Sigmoid colon (tissue), 7 donors: ENCODE results near the gene CCL19. TPM values are rescaled to one million over a fixed set of nuclear protein-coding genes. Genes with fewer than 3 reads are reported as not detected.

ENCODE experiments used
- DNase-seq: peaks from one replicate; pipeline ENCODE4 v3.0.0-alpha.2; 2019
- H3K27ac ChIP-seq, 4 donors: fragments of 200-600 bp; sonication (generic); one replicate each; pipeline ENCODE4 v1.5.1; 2016 to 2019; ENCODE audit warnings: mild to moderate bottlenecking in 1 of 4
- H3K27me3 ChIP-seq, 3 donors: fragments of 200-600 bp; sonication (generic); one replicate each; pipeline ENCODE4 v1.5.1; 2019; ENCODE audit warnings: mild to moderate bottlenecking in 1 of 3
- H3K36me3 ChIP-seq, 4 donors: fragments of 200-600 bp; sonication (generic); one replicate each; pipeline ENCODE4 v1.5.1; 2016 to 2019
- H3K4me1 ChIP-seq, 4 donors: fragments of 200-600 bp; sonication (generic); one replicate each; pipeline ENCODE4 v1.5.1; 2017 to 2019
- H3K4me3 ChIP-seq, 4 donors: fragments of 200-600 bp; sonication (generic); one replicate each; pipeline ENCODE4 v1.5.1; 2017 to 2019; ENCODE audit warnings: mild to moderate bottlenecking in 2 of 4, moderate library complexity in 1 of 4
- H3K9me3 ChIP-seq, 4 donors: fragments of 200-600 bp in 3 of 4; sonication (generic) in 3 of 4; one replicate each; pipeline versions ENCODE4 v1.5.1 to v1.6.1; 2013 to 2019
- EP300 ChIP-seq, 4 donors: sonication (generic); formaldehyde crosslinking; IDR thresholded peaks; one replicate each; pipeline ENCODE4 v1.6.1; 2017; ENCODE audit warnings: antibody characterized with exemption in 4 of 4
- POLR2A ChIP-seq, 2 donors: fragments of 450-650 bp; IDR thresholded peaks; one replicate each; pipeline ENCODE4 v1.6.1; 2016; ENCODE audit warnings: antibody characterized with exemption in 2 of 2, mild to moderate bottlenecking in 2 of 2, moderate library complexity in 2 of 2
- POLR2AphosphoS5 ChIP-seq, 4 donors: sonication (generic); formaldehyde crosslinking; IDR thresholded peaks; one replicate each; pipeline ENCODE4 v1.6.1; 2017; ENCODE audit warnings: antibody characterized with exemption in 4 of 4
- WGBS, 2 donors: extraction: QIAGEN DNeasy Blood & Tissue Kit; methylation state at CpG; one replicate each; pipeline ENCODE4 v1.1.7; 2013; 5-methylcytosine and 5-hydroxymethylcytosine counted together
- intact Hi-C: fragments of 100-400 bp; cut with DNase I; formaldehyde crosslinking; loops from one replicate; pipeline ENCODE4 v1.15.1; 2023
- polyA plus RNA-seq, 3 donors: library from polyadenylated mRNA; stranded (reverse); fragments of 200-250 nt; gene quantifications; one replicate each; pipeline ENCODE4 v1.2.3, GENCODE V29; 2013
- total RNA-seq, 4 donors: library from RNA; depleted of rRNA; stranded (reverse); fragments of >200 nt; gene quantifications; one replicate each; pipeline ENCODE4 v1.1.0, GENCODE V29; 2016
- TF ChIP-seq, protein P1 (sequence below), 4 experiments: fragments of 450-650 bp in 3 of 4; fragments of 200-600 bp in 1 of 4; IDR thresholded peaks; one replicate each; pipeline ENCODE4 v1.5.1; 2016 to 2019; ENCODE audit warnings: antibody characterized with exemption in 4 of 4, mild to moderate bottlenecking in 3 of 4, moderate library complexity in 2 of 4
- donor health status: healthy with polysubstance abuse.
- donor health status: Bipolar disorder and iron deficiency.
- donor health status: healthy.

Gene CCL19
- total and polyA plus RNA-seq, 7 donors = 1.8 to 415 (median 3.8) TPM; not detected in 3

DNA sequence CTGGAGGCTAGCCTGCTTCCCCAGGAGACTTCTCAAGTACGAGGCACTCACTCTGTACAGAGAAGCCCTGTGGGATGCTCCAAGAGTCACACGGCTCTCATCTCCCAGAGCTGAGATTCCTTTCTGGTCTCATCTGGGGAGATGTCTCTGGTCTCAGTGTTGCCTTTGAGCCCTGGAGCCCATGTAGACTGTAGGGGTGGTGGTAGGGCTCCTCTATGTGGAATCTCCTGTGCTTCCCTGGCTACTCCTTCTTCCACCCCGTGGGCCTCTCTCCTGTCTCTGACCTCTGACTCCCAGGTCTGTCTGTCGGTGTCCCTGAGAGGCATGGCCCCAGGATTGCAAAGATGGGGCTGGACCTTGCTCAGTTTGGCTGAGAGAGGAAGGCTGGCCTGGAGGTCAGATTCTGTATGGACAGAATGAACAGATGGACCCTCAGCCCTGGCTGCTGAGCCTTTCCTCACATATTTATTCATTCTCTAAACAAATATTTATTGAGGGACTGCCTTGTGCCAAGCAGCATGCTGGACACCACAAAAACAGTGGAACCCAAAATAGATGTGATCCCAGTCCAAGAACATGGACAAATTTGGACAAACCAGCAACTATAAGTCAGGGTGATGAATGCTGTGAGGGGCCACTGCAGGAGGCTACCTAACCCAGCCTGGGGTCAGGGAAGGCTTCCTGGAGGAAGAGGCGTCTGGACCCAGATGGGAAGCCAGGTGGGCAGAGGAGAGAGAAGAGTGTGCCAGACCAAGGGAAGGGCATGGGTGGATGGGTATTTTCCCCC lies 2.6 kb downstream of the CCL19 start:
- DNase-seq = peak; percentile 42
- intact Hi-C loops = no loop called here

DNA sequence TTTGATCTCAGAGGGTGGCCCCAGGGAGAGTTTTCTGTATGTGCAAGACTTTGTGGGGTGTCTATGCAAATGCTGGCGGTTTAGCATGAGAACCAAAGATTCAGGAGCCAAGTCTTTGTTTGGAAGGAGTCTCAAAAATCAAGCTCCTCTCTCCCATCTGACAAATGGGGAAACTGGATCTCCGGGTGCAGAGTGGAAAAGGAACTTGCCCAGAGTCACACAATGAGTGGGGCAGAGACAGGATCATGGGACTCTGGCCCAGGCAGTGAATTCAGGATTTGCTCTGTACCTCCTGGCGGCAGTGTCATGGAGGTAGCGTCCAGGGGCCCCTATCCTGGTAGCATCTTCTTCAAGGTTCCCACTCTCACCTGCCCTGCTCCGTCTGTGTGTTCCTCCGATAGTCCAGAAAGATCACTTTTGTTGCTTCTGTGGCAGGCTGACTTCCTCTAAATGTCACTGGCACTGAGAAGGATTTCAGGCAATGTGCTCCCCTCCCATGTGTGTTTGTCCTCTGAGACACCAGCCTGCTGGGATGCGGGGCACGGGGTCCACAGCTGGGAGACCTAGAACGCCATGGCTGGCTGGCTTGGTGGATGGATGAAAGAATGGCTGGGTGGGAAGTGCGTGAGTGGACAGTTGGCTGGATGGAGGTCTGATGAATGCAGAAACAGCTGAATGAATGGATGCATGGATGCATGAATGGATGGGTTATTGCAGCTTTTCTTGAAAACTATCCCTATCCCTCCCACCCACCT lies 3.6 kb downstream of the CCL19 start:
- Histone ChIP-seq H3K36me3 (no peaks in the 10 kb centered on the region), H3K9me3 (no peaks in the 10 kb centered on the region), H3K27ac (no peak overlapping the region), H3K27me3 (no peaks in the 10 kb centered on the region), H3K4me1 (no peaks in the 10 kb centered on the region), H3K4me3 (no peak overlapping the region)
- WGBS, 2 donors = 84 to 90% methylated on average over 10 of the region's 10 CpGs
- peak; percentile 37 for DNase-seq
- TF ChIP-seq, protein P1, sequence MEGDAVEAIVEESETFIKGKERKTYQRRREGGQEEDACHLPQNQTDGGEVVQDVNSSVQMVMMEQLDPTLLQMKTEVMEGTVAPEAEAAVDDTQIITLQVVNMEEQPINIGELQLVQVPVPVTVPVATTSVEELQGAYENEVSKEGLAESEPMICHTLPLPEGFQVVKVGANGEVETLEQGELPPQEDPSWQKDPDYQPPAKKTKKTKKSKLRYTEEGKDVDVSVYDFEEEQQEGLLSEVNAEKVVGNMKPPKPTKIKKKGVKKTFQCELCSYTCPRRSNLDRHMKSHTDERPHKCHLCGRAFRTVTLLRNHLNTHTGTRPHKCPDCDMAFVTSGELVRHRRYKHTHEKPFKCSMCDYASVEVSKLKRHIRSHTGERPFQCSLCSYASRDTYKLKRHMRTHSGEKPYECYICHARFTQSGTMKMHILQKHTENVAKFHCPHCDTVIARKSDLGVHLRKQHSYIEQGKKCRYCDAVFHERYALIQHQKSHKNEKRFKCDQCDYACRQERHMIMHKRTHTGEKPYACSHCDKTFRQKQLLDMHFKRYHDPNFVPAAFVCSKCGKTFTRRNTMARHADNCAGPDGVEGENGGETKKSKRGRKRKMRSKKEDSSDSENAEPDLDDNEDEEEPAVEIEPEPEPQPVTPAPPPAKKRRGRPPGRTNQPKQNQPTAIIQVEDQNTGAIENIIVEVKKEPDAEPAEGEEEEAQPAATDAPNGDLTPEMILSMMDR (IDR thresholded peaks at IDR 0.05) = no peak
- TF ChIP-seq POLR2A (IDR thresholded peaks at IDR 0.05) = no peak
- no peak for TF ChIP-seq POLR2AphosphoS5 (IDR thresholded peaks at IDR 0.05)
- TF ChIP-seq EP300 (IDR thresholded peaks at IDR 0.05) = no peak
- intact Hi-C loops = no loop called here

More for the DNA sequence above, 2.6 kb downstream of the CCL19 start:
- TF ChIP-seq EP300 (IDR thresholded peaks at IDR 0.05) (no peak), POLR2A (IDR thresholded peaks at IDR 0.05) (no peak), POLR2AphosphoS5 (IDR thresholded peaks at IDR 0.05) (no peak)
- TF ChIP-seq, protein P1 (IDR thresholded peaks at IDR 0.05) = no peak
- H3K27ac ChIP-seq = no peak overlapping the region
- no peaks in the 10 kb centered on the region for H3K4me1 ChIP-seq
- H3K4me3 ChIP-seq = no peak overlapping the region
- WGBS, 2 donors = 75 to 78% methylated on average over 5 of the region's 5 CpGs
- no peaks in the 10 kb centered on the region for H3K36me3 ChIP-seq
- H3K27me3 ChIP-seq = no peaks in the 10 kb centered on the region
- no peaks in the 10 kb centered on the region for H3K9me3 ChIP-seq

DNA sequence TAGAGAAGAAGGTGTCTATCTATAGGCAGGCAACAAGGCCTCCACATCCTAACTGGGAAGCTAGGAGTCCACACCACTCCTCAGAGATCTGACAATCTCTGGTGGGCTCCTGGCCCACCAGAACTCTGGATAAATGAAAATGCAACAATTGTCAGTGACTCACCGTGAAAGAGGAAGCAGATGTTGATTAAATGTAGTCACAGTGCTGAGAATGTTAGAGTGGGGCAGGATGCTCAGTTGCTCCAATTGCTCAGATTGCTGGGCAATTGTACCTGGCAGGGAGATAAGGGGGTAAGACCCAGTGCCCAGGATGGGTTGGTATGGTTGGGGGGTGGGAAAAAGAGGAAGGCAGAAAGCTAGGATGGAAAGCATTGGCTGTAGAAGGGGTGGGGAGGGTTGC lies 4.3 kb downstream of the CCL19 start:
- Histone ChIP-seq H3K36me3 (peaks cover 0 to under 1% (median 0%) of the 10 kb centered on the region in 4 donors), H3K4me1 (no peaks in the 10 kb centered on the region), H3K27ac (no peak overlapping the region), H3K27me3 (no peaks in the 10 kb centered on the region), H3K4me3 (no peak overlapping the region), H3K9me3 (no peaks in the 10 kb centered on the region)
- intact Hi-C loops = no loop called here
- DNase-seq = peak; percentile 18
- no peak for TF ChIP-seq POLR2AphosphoS5 (IDR thresholded peaks at IDR 0.05)
- TF ChIP-seq, protein P1 (IDR thresholded peaks at IDR 0.05) = no peak
- TF ChIP-seq EP300 (IDR thresholded peaks at IDR 0.05) = no peak
- no peak for TF ChIP-seq POLR2A (IDR thresholded peaks at IDR 0.05)
- 34 to 68% methylated on average over 1 of the region's 1 CpG for whole genome bisulfite sequencing, 2 donors

DNA sequence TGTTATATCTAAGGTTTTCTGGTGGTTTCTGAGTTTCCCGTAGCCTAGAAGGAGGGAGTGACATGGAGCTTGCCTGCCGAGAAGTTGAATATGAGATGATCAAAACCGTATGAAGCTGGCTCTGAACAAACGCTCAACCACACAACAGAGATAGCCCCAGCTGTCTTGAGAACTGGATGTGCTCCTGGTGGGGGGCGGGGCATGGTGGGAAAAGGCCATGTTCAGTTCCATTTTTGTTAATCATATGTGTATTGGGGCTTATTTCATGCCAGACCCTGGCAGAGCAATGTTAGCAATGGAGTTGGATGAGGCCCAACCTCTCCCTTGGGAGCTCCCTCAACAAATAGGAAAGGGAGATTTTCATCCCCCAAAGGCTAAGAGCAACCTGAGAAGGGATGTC lies 4.8 kb downstream of the CCL19 start:
- H3K36me3 ChIP-seq = peaks cover 0 to 5% (median 0%) of the 10 kb centered on the region in 4 donors
- intact Hi-C loops = no loop called here
- H3K4me1 ChIP-seq = no peaks in the 10 kb centered on the region
- no peaks in the 10 kb centered on the region for H3K27me3 ChIP-seq
- no peak for DNase-seq
- no peaks in the 10 kb centered on the region for H3K9me3 ChIP-seq
- TF ChIP-seq, protein P1 (IDR thresholded peaks at IDR 0.05) = no peak
- no peak for TF ChIP-seq POLR2AphosphoS5 (IDR thresholded peaks at IDR 0.05)
- no peak for TF ChIP-seq EP300 (IDR thresholded peaks at IDR 0.05)
- no peak for TF ChIP-seq POLR2A (IDR thresholded peaks at IDR 0.05)
- 85 to 89% methylated on average over 5 of the region's 5 CpGs for WGBS, 2 donors
- H3K4me3 ChIP-seq = no peak overlapping the region
- no peak overlapping the region for H3K27ac ChIP-seq
